ENCODE data around the gene PITX3.
A peak's percentile ranks its signal among the peaks of the same experiment; 100 is the strongest.
"Not testable (repeated sequence)": the region's sequence is repeated elsewhere in the genome, so short reads cannot be mapped to it uniquely, and the experiment has no call there.

PITX3 gene

GRCh38 chr10:102225646-102226541 lies 15.4 kb downstream of the PITX3 start, which contains the start of gene ELOVL3:
Gene ELOVL3, plus strand, starts transcription at chr10:102226299. Its CDS starts 250 bp downstream, at chr10:102226549.
- DNase-seq = peak; percentile 19

GRCh38 chr10:102222797-102223196 lies 18.5 kb downstream of the PITX3 start:
- no peak for DNase-seq

GRCh38 chr10:102220612-102221011 lies 20.7 kb downstream of the PITX3 start:
- DNase-seq = no peak

- DNase-seq = no peak
Measured at GRCh38 chr10:102219370-102219769, 21.9 kb downstream of the PITX3 start.

GRCh38 chr10:102213599-102213998 lies 27.7 kb downstream of the PITX3 start:
- not testable (repeated sequence) for DNase-seq

- DNase-seq = no peak
Measured at GRCh38 chr10:102211615-102212299, 29.6 kb downstream of the PITX3 start.

- no peak for DNase-seq
Measured at GRCh38 chr10:102208311-102209035, 32.8 kb downstream of the PITX3 start.

- DNase-seq = no peak
Measured at GRCh38 chr10:102202386-102202785, 38.9 kb downstream of the PITX3 start.

- no peak for DNase-seq
Measured at GRCh38 chr10:102200751-102201640, 40.3 kb downstream of the PITX3 start.

GRCh38 chr10:102198027-102198426 lies 43.3 kb downstream of the PITX3 start:
- no peak for DNase-seq

- DNase-seq = no peak
Measured at GRCh38 chr10:102196893-102197292, 44.4 kb downstream of the PITX3 start.

GRCh38 chr10:102195296-102195870 lies 45.9 kb downstream of the PITX3 start:
- DNase-seq = no peak

- DNase-seq = no peak
Measured at GRCh38 chr10:102191956-102192355, 49.4 kb downstream of the PITX3 start.

- not testable (repeated sequence) for DNase-seq
Measured at GRCh38 chr10:102188941-102189898, 52.1 kb downstream of the PITX3 start.

- no peak for DNase-seq
Measured at GRCh38 chr10:102188298-102188940, 52.9 kb downstream of the PITX3 start.

- no peak for DNase-seq
Measured at GRCh38 chr10:102185811-102186527, 55.3 kb downstream of the PITX3 start.

- no peak for DNase-seq
Measured at GRCh38 chr10:102185272-102185671, 56.0 kb downstream of the PITX3 start.

GRCh38 chr10:102184606-102185005 lies 56.7 kb downstream of the PITX3 start:
- DNase-seq = no peak
